Cardiac fibroblast (primary cell): Measurements from ENCODE around the gene DDB1.

Experiments
- DNase-seq, 2 donors: peaks; one replicate each; pipeline versions ENCODE4 v3.0.0 to v3.0.0-alpha.2; 2010; ENCODE audit warnings: low read depth in 2 of 2
- H3K4me3 ChIP-seq, 2 donors: replicated peaks in 1 of 2; 1 replicate in 1 of 2; 2 replicates in 1 of 2; pipeline ENCODE4 v1.5.1; 2011; ENCODE audit warnings: low read depth in 2 of 2, low read length in 2 of 2, mild to moderate bottlenecking in 2 of 2, moderate library complexity in 1 of 2
- TF ChIP-seq, protein P1 (sequence below): IDR thresholded peaks from one replicate; pipeline ENCODE4 v1.5.1; 2011; ENCODE audit warnings: low read depth, mild to moderate bottlenecking, low read length, inconsistent platforms

Gene DDB1

DNA sequence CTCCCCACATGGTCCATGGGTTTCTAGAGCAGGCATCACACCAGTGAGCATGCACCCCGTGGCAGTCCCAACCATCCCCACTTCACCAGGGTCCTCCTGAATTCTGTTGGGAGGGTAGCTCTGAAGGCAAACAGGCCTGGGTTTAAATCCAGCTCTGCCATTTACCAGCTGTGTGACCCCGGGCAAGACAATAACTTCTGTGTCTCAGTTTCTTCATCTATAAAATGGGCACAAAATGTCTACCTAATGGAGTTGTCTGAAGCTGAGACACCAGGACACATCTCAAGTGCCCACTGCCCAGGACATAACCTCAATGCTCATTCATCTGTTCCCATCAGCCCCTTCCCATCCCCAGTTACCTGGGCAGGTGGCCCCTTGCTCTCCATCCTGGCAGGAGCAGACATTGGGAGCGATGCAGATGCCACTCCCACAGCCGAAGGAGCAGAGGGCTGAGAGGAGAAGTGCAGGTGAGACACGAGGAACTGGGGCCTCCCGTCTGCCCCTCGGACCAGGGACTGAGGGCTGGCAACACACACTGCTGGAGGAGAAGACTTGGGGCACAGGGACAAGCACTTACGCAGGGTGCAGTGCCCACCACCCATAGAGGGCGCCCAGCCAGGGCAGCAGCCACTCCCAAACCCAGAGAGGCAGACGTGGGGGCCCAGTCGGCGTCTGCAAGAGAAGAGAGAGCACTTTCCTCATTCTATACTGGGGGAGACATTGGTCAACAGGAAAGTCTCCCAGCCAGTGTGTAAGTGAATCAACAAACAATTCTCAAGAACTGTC, 41.8 kb downstream of the DDB1 start:
- DNase-seq, result no peak
- H3K4me3 ChIP-seq, result no peak overlapping the region
- TF ChIP-seq, protein P1, sequence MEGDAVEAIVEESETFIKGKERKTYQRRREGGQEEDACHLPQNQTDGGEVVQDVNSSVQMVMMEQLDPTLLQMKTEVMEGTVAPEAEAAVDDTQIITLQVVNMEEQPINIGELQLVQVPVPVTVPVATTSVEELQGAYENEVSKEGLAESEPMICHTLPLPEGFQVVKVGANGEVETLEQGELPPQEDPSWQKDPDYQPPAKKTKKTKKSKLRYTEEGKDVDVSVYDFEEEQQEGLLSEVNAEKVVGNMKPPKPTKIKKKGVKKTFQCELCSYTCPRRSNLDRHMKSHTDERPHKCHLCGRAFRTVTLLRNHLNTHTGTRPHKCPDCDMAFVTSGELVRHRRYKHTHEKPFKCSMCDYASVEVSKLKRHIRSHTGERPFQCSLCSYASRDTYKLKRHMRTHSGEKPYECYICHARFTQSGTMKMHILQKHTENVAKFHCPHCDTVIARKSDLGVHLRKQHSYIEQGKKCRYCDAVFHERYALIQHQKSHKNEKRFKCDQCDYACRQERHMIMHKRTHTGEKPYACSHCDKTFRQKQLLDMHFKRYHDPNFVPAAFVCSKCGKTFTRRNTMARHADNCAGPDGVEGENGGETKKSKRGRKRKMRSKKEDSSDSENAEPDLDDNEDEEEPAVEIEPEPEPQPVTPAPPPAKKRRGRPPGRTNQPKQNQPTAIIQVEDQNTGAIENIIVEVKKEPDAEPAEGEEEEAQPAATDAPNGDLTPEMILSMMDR, result no peak

GRCh38 chr11:61287338-61287977, 45.4 kb downstream of the DDB1 start:
- H3K4me3 ChIP-seq, result no peak overlapping the region
- TF ChIP-seq, protein P1, result no peak
- DNase-seq, result no peak

DNA sequence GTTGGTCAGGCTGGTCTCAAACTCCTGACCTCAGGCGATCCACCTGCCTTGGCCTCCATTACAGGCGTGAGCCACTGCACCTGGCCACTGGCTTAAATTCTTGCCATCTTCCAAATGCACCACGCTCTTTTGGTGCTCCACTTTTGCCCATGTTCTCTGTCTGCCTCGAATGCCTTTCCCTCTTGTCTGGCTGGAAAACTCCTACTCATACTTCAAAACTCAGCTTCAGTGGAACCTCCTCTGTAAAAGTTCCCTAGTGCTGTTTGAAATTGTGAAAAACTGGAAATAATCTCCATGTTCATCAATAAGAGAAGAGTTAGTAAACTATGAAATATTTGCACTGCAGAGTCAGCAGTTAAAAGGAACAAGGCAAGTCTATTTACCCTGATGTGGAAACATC, 49.3 kb downstream of the DDB1 start:
- TF ChIP-seq, protein P1, result no peak
- DNase-seq, result no peak
- no peak overlapping the region for H3K4me3 ChIP-seq

DNA sequence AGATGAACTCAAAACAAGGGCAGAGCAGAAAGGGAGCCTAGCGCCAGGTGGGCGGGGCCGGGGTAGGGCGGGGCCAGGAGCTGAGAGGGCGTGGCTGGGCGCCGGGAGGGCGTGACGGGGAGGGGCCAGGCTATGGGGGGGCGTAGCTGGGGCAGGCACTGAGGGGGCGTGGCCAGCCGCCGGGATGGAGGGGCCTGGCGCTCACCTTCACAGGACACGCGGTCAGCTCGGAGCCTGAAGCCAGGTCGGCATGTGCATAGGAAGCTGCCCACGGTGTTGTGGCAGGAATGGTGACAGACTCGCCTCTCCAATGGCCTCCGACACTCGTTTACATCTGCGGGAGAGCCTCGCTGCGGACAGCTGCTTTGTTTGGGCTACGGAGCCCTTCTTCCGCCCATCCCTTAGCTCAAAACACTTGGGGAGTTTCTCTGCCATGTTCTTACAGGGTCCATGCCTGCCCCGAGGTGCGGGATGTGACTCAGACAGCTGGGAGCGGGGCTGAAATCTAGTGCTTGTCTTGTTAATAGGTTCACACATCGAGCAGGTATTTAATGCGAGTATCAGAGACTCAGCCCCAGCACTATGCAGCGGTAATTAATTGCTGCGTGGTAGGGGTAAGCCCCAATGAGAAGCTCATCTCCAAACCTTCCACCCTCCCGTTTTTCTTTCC, 51.2 kb downstream of the DDB1 start:
- peak; percentile 41 to 57 for DNase-seq
- H3K4me3 ChIP-seq, result peak overlapping the region in 1 of 2 donors; percentile 11
- TF ChIP-seq, protein P1, result no peak

DNA sequence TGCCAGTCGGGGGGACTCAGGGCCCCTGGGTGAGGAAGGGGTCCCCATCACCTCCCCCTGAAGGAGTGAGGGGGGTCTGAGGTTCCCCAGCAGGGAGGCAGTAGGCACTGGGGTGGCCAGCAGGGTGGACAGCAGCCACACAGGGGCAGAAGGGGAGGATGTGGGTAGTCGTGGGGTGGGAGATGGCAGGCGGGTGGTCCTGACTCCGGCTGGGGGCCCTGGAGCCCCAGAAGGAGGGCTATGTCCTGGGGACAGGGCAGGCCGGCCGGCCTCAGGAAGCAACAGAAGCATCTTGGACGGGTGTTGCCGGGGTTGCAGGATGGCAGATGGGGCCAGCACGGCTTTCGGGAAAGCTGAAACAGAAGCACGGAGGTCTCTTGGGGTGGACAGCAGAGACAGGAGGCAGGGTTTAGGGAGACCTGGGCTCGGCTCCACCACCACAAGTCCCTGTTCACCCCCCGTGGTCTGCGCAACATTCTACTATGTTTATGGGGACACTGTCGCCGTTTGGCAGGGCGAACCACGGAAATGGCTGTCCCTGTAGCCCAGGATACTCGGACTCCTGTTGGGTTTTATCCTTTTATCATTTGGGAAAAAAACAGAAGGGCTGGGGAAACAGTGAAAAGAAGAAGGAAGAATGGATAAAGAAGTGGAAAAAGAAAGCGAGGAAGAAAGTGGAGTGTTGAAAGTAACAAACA, 51.9 kb downstream of the DDB1 start:
- TF ChIP-seq, protein P1, result no peak
- no peak overlapping the region for H3K4me3 ChIP-seq
- no peak for DNase-seq

DNA sequence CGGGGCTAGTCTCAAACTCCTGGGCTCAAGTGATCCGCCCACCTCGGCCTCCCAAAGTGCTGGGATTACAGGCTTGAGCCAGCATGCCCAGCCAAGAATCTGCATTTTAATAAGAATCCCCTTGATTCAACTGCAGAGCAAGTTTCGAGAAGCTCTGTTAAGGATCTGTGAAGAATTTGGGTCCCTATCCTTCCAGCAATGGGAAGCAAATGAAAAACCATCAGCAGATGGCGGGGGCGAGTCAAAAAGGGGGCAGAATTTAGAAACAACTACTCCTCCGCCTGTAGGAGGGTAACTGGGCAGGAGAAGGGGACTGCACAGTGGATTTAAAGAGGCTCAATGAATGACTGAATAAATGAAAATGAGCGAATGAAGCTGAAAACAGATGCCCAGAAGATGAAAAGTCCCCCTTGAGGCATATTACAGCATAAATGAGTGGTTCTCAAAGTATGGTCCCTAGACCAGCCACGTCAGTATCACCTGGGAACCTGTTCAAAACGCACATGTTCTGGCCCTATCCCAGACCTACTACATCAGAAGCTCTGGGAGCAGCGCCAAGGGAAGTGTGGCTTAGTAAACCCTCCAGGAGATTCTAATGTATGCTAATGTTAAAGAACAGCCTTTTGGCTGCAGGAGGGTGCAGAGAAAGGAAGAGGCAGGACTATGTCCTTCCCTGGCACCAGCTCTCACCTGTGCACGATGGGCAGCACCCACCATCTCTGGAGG, 52.8 kb downstream of the DDB1 start:
- TF ChIP-seq, protein P1, result no peak
- peak in 1 of 2 donors; percentile 30 for DNase-seq
- no peak overlapping the region for H3K4me3 ChIP-seq
